T-helper 17 cell (primary cell): ENCODE results near the gene PSEN1. TPM values are rescaled to one million over a fixed set of nuclear protein-coding genes. Genes with fewer than 3 reads are reported as not detected.

Experiments used
- ATAC-seq: fragments of 150-1000 bp; cut with Tn5 transposase; 2 replicates; pipeline ENCODE4 v1.10.0; 2021; ENCODE audit warnings: mild to moderate bottlenecking, moderate library complexity
- DNase-seq, 3 donors: peaks; one replicate each; pipeline versions ENCODE4 v3.0.0 to v3.0.0-alpha.2; 2020 to 2021
- H3K9me3 ChIP-seq: one replicate; pipeline ENCODE4 v1.7.0; 2013; ENCODE audit warnings: low read length, mild to moderate bottlenecking; ENCODE audit not compliant: control insufficient read depth, poor library complexity, severe bottlenecking
- H3K27ac Mint-ChIP-seq: one replicate; pipeline ENCODE4 v1.8.0; 2022; ENCODE audit warnings: mild to moderate bottlenecking, moderate library complexity, mixed read lengths
- H3K27me3 Mint-ChIP-seq: one replicate; pipeline ENCODE4 v1.8.0; 2022; ENCODE audit warnings: mixed read lengths
- H3K36me3 Mint-ChIP-seq: one replicate; pipeline ENCODE4 v1.8.0; 2022; ENCODE audit warnings: low read depth, mixed read lengths
- H3K4me1 Mint-ChIP-seq: one replicate; pipeline ENCODE4 v1.8.0; 2022; ENCODE audit warnings: mild to moderate bottlenecking, mixed read lengths
- H3K4me3 Mint-ChIP-seq: one replicate; pipeline ENCODE4 v1.8.0; 2022; ENCODE audit warnings: mild to moderate bottlenecking, moderate library complexity, mixed read lengths
- total RNA-seq, 4 donors: library from RNA in 2 of 4; stranded (reverse) in 2 of 4; gene quantifications; one replicate each; pipeline ENCODE4 v1.2.3 and lab custom pipeline; 2022 to 2026

The PSEN1 gene
- total RNA-seq, 2 donors from 2014 or later: 31.6 to 32.1 TPM

GRCh38 chr14:73259837-73260236 is 123.5 kb downstream of the PSEN1 start:
- Mint-ChIP-seq H3K36me3 (no peaks in the 10 kb centered on the region), H3K27me3 (peaks cover 11% of the 10 kb centered on the region), H3K4me3 (no peak overlapping the region), H3K27ac (no peak overlapping the region), H3K4me1 (peaks cover 4% of the 10 kb centered on the region)
- DNase-seq (no peak), ATAC-seq (no peak)
- H3K9me3 ChIP-seq: no peaks in the 10 kb centered on the region

DNA sequence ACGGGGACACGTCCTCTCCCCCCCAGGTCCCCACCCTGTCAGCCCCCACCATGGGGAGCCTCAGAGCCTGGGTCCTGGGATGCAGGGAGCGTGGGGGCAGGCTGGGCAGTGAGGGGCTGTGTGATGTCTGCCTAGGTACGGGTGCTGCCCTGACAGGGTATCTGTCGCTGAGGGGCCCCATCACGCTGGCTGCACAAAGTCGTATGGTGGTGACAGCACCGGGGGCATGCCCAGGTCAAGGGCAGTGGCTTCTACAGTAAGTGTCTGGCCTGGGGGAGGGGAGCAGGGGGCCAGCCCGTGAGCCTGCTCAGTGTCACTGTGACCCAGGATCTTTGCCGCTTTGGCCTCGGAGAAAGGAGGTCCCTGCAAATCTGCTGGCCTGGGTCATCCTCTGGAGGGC is 124.3 kb downstream of the PSEN1 start:
- no peak overlapping the region for H3K27ac Mint-ChIP-seq
- H3K4me1 Mint-ChIP-seq: no peaks in the 10 kb centered on the region
- H3K4me3 Mint-ChIP-seq: no peak overlapping the region
- ATAC-seq: no peak
- H3K9me3 ChIP-seq: no peaks in the 10 kb centered on the region
- DNase-seq: no peak
- peaks cover 11% of the 10 kb centered on the region for H3K27me3 Mint-ChIP-seq
- H3K36me3 Mint-ChIP-seq: no peaks in the 10 kb centered on the region

DNA sequence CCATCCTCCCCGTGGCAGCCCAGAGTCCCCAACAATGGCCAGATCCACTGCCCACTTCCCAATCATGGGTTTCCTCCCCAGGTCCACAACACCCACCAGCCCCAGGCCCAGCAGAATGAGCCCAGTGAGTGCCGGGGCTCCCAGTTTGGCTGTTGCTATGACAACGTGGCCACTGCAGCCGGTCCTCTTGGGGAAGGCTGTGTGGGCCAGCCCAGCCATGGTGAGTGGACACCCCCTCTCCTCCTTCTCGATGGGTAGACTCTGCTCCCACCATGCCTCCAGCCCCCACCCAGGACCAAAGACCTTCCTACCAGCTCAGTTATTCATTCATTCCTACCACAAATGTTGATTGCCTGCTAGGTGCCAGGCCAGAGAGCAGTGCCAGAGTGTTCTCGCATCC is 124.8 kb downstream of the PSEN1 start:
- H3K4me1 Mint-ChIP-seq: no peaks in the 10 kb centered on the region
- H3K9me3 ChIP-seq: no peaks in the 10 kb centered on the region
- peaks cover 11% of the 10 kb centered on the region for H3K27me3 Mint-ChIP-seq
- ATAC-seq (no peak), DNase-seq (no peak)
- no peaks in the 10 kb centered on the region for H3K36me3 Mint-ChIP-seq
- H3K4me3 Mint-ChIP-seq: no peak overlapping the region
- no peak overlapping the region for H3K27ac Mint-ChIP-seq

GRCh38 chr14:73261520-73262426 is 125.5 kb downstream of the PSEN1 start:
- no peaks in the 10 kb centered on the region for H3K4me1 Mint-ChIP-seq
- no peak for DNase-seq
- no peaks in the 10 kb centered on the region for H3K36me3 Mint-ChIP-seq
- no peaks in the 10 kb centered on the region for H3K9me3 ChIP-seq
- H3K27ac Mint-ChIP-seq: no peak overlapping the region
- H3K27me3 Mint-ChIP-seq: peaks cover 11% of the 10 kb centered on the region
- no peak for ATAC-seq
- no peak overlapping the region for H3K4me3 Mint-ChIP-seq

- H3K4me3 Mint-ChIP-seq: no peak overlapping the region
- H3K36me3 Mint-ChIP-seq: no peaks in the 10 kb centered on the region
- DNase-seq (no peak), ATAC-seq (no peak)
- H3K27me3 Mint-ChIP-seq: peaks cover 11% of the 10 kb centered on the region
- no peaks in the 10 kb centered on the region for H3K4me1 Mint-ChIP-seq
- H3K27ac Mint-ChIP-seq: no peak overlapping the region
- H3K9me3 ChIP-seq: no peaks in the 10 kb centered on the region
Measured at GRCh38 chr14:73262427-73263183, 126.3 kb downstream of the PSEN1 start.

DNA sequence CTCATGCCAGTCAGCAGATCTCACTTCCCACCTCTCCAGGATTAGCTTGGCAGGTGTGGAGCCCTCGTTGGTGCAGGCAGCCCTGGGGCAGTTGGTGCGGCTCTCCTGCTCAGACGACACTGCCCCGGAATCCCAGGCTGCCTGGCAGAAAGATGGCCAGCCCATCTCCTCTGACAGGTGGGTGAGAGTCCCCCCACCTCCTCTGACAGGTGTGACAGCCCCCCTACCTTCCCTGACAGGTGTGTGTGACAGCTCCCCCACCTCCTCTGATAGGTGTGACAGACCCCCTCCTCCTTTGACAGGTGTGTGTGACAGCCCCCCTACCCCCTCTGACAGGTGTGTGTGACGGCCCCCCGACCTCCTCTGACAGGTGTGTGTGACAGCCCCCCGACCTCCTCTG is 127.3 kb downstream of the PSEN1 start:
- DNase-seq (no peak), ATAC-seq (no peak)
- no peaks in the 10 kb centered on the region for H3K9me3 ChIP-seq
- Mint-ChIP-seq H3K4me1 (no peaks in the 10 kb centered on the region), H3K4me3 (no peak overlapping the region), H3K27ac (no peak overlapping the region), H3K36me3 (no peaks in the 10 kb centered on the region), H3K27me3 (peaks cover 11% of the 10 kb centered on the region)

DNA sequence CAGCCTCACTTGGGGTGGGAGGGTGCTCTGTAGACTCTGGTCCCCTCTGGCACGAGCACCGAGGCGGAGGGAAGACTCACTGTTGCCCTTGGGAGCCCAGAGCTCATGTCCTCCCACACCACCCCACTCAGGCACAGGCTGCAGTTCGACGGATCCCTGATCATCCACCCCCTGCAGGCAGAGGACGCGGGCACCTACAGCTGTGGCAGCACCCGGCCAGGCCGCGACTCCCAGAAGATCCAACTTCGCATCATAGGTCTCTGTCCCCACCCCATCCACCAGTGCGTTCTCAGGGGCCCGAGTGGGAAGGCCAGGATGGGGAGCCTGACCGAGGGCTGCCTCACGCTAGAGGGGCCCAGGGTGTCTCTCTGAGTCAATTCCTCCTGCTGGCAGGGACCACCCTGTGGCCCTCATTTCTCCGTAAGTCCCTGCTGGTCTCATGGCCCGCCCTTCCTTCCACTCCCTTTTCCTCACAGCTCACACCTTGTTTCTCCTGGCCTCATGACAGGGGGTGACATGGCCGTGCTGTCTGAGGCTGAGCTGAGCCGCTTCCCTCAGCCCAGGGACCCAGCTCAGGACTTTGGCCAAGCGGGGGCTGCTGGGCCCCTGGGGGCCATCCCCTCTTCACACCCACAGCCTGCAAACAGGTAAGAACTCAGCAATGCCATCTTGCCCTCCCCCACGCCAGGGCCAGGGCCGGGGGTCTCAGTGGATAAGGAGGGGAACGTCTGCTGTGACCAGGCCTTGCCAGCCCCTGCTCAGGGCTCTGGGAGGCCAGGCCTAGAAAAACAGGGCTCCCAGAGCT is 128.0 kb downstream of the PSEN1 start:
- H3K4me1 Mint-ChIP-seq: no peaks in the 10 kb centered on the region
- no peaks in the 10 kb centered on the region for H3K36me3 Mint-ChIP-seq
- H3K4me3 Mint-ChIP-seq: no peak overlapping the region
- H3K27me3 Mint-ChIP-seq: peaks cover 11% of the 10 kb centered on the region
- H3K9me3 ChIP-seq: no peaks in the 10 kb centered on the region
- DNase-seq (no peak), ATAC-seq (no peak)
- no peak overlapping the region for H3K27ac Mint-ChIP-seq

GRCh38 chr14:73264885-73265720 is 128.8 kb downstream of the PSEN1 start:
- Mint-ChIP-seq H3K4me3 (no peak overlapping the region), H3K27ac (no peak overlapping the region), H3K36me3 (no peaks in the 10 kb centered on the region), H3K27me3 (peaks cover 11% of the 10 kb centered on the region), H3K4me1 (no peaks in the 10 kb centered on the region)
- no peaks in the 10 kb centered on the region for H3K9me3 ChIP-seq
- DNase-seq (no peak), ATAC-seq (no peak)

DNA sequence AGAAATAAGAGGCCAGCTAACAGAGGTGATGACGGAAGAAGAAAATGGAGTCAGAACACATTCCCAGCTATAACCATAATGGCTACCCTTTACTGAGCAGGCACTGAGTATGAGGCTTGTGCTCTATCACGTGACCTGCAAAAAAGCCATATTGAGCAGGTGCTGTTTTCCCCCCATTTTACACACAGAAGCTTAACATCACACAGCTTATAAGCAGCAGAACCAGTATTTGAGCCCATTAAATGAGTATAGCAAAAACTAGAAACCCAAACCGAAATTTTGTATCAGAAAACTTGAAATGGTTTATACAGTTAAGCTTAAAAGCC is 129.4 kb downstream of the PSEN1 start:
- Mint-ChIP-seq H3K4me1 (peaks cover 6% of the 10 kb centered on the region), H3K4me3 (no peak overlapping the region), H3K27me3 (peaks cover 16% of the 10 kb centered on the region), H3K36me3 (peaks cover 2% of the 10 kb centered on the region), H3K27ac (no peak overlapping the region)
- H3K9me3 ChIP-seq: no peaks in the 10 kb centered on the region
- DNase-seq (no peak), ATAC-seq (no peak)

- ATAC-seq (no peak), DNase-seq (no peak)
- no peak overlapping the region for H3K27ac Mint-ChIP-seq
- H3K27me3 Mint-ChIP-seq: peaks cover 18% of the 10 kb centered on the region
- H3K36me3 Mint-ChIP-seq: peaks cover 2% of the 10 kb centered on the region
- H3K9me3 ChIP-seq: no peaks in the 10 kb centered on the region
- H3K4me3 Mint-ChIP-seq: no peak overlapping the region
- H3K4me1 Mint-ChIP-seq: peaks cover 7% of the 10 kb centered on the region
Measured at GRCh38 chr14:73266317-73266716, 130.0 kb downstream of the PSEN1 start.

GRCh38 chr14:73267474-73267873 is 131.2 kb downstream of the PSEN1 start:
- Mint-ChIP-seq H3K27me3 (peaks cover 18% of the 10 kb centered on the region), H3K36me3 (peaks cover 2% of the 10 kb centered on the region), H3K27ac (no peak overlapping the region), H3K4me3 (no peak overlapping the region), H3K4me1 (peaks cover 12% of the 10 kb centered on the region)
- no peak for ATAC-seq
- H3K9me3 ChIP-seq: no peaks in the 10 kb centered on the region
- no peak for DNase-seq

GRCh38 chr14:73269729-73270531 is 133.6 kb downstream of the PSEN1 start:
- Mint-ChIP-seq H3K4me3 (peak overlapping the region; percentile 68), H3K27me3 (peaks cover 7% of the 10 kb centered on the region), H3K27ac (no peak overlapping the region), H3K4me1 (peaks cover 15% of the 10 kb centered on the region), H3K36me3 (peaks cover 2% of the 10 kb centered on the region)
- ATAC-seq (peak; percentile 66), DNase-seq (no peak)
- H3K9me3 ChIP-seq: no peaks in the 10 kb centered on the region
